Skin epidermis (tissue), 12 donors: ENCODE results near the gene PPARA.
"Not testable (repeated sequence)": the region's sequence is repeated elsewhere in the genome, so short reads cannot be mapped to it uniquely, and the experiment has no call there.

Source experiments
- H3K27ac ChIP-seq, 21 experiments: fragments of 200-600 bp; sonication (generic) in 11 of 21; one replicate each; pipeline ENCODE4 v1.5.0; 2020; ENCODE audit warnings: mild to moderate bottlenecking in 3 of 21, inconsistent platforms in 2 of 21, moderate library complexity in 2 of 21
- H3K4me3 ChIP-seq, 7 experiments: fragments of 200-600 bp; sonication (generic) in 2 of 7; one replicate each; pipeline ENCODE4 v1.5.0; 2020; ENCODE audit warnings: inconsistent platforms in 2 of 7, mild to moderate bottlenecking in 2 of 7, moderate library complexity in 1 of 7

PPARA gene

DNA sequence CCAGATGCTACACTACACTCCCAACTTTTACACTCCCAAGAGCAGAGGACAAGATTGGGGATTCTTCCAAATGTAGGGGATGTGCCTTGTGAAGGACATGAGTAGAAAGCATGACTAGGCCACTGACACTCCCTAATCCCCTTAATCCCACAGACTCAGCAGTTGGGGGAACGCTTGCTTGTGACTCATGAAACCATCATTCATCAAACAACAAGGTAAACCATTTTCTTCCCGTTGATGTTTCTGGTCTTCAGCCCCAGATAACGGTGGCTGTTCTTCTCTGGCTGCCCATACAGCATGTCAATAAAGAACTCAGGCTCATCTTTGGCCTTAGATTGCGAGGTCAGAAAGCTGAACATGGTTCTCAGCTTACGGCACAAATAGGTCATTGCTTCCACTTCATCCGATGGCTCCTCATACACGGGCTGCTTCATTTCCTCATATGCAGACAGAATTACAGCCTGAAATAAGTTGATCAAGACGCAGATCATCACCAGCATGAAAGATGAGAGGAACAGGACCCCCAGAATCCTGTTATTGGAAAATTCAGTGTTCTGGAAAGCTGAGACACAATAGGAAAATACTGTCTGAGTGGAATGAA lies 106.1 kb downstream of the PPARA start:
- H3K4me3 ChIP-seq: no peak overlapping the region
- H3K27ac ChIP-seq: no peak overlapping the region

DNA sequence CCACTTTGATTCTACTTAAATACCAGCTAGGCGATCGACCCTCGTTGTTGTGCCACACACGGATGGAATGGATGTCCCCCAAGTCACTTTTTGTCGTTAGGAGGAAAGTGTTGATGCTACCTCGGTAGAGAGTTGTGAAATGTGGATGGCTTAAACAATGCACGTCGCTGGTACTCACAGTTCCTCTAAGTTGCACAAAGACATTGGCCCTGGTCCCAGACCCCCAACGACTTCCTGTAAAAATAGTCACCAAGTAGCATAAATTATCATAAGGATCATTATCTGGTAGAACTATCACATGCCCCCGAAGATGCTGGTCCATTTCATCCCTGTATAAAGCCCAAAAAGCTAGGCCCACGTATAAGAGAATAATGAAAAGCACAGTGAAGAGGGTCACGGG lies 109.0 kb downstream of the PPARA start:
- no peak overlapping the region for H3K27ac ChIP-seq
- no peak overlapping the region for H3K4me3 ChIP-seq

DNA sequence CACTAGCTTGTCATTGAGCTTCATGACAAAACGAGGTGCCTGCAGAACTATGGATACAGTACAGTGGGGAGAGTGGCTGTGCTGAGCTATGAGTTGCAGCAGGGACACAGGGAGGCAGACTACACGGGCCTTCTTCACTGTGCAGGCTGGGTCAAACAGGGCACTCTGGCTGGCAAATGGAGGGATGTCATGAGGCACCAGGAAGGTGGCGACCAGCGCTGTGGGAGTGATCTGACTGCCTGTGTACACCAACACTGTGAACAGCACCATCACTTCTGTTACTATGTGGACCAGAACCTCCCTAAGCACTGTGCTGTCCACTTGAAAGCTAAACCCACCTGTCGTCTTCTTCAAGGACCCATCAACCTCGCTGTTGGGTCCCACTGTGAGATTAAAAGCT lies 109.7 kb downstream of the PPARA start:
- no peak overlapping the region for H3K27ac ChIP-seq
- no peak overlapping the region for H3K4me3 ChIP-seq

DNA sequence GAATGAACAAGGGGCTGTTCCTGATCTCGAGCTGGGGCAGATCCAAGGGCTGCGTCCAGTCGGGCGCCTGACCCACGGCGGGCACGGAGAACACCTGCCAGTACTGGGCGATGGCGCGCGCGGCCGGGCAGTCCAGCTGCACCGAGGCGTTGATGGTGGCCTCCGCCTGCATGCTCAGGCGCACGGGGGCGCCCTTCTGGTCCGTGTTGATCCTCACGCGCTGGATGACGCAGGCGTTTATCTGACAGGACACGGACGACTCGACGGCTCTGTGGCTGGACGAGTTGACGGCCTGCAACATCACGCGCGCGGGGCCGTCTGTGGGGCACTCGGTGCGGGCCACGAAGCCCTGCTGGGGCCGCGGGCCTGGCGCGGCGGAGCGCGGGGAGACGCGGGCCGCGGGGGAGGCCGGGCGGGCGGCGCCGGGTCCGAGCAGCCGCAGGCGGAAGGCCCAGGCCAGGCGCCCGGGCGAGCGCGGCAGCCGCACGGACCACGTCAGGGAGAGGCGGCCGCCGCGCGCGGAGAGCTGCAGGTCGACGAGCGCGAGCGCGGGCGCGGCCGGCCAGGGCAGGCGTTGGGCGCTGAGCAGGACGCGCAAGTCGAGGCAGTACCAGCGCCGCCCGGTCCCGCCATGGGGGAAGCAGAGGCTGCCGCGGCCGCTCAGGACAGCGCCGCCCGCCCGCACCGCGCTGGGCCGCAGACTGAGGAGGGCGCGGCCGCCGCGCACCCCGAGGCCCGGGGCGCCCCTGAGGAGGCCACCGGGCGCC lies 112.3 kb downstream of the PPARA start:
- Histone ChIP-seq H3K4me3 (peak overlapping the region in 3 of 7 experiments; percentile 9 to 33 (median 11)), H3K27ac (no peak overlapping the region)

DNA sequence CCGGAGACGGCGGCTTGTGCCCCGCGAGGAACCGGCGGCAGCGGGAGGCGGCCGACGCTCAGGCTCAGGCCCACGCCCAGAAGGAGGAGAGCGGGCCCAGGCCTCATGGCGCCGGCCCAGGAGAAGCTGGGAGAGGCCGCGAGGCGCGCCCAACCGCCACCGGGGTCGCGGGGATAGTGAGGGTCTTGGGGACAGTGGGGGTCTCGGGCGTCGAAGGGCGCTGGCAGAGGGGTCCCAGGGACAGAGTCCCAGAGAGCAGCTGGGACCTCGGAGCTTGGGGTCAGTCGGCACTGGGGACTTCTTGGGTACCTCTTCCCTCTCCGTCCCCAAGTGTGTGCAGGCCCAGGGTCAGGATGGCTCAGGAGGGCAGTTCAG lies 112.9 kb downstream of the PPARA start, which contains the start of gene PKDREJ:
Gene PKDREJ, minus strand, starts transcription at position 128 of the 375 bp plus-strand sequence. Its CDS starts 21 bp downstream, at position 107.
- H3K4me3 ChIP-seq: peak within 1 kb of the TSS in 3 of 7 experiments; percentile 9 to 33 (median 11)
- no peak within 1 kb of the TSS for H3K27ac ChIP-seq

DNA sequence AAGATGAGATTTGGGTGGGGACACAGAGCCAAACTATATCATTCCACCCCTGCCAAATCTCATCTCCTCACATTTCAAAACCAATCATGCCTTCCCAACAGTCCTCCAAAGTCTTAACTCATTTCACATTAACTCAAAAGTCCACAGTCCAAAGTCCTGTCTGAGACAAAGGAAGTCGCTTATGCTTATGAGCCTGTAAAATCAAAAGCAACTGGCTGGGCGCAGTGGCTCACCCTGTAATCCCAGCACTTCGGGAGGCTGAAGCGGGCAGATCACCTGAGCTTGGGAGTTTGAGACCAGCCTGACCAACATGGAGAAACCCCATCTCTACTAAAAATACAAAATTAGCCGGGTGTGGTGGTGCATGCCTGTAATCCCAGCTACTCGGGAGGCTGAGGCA lies 114.2 kb downstream of the PPARA start:
- H3K4me3 ChIP-seq, H3K27ac ChIP-seq: not testable (repeated sequence)

DNA sequence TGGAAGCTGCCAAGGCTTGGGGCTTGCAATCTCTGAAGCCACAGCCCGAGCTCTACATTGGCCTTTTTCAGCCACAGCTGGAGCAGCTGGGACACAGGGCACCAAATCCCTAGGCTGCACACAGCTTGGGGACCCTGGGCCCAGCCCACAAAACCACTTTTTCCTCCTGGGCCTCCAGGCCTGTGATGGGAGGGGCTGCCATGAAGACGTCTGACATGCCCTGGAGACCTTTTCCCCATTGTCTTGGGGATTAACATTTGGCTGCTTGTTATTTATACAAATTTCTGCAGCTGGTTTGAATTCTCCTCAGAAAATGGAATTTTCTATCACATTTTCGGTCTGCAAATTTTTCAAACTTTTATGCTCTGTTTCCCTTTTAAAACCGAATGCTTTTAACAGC lies 115.3 kb downstream of the PPARA start:
- H3K4me3 ChIP-seq: not testable (repeated sequence)

DNA sequence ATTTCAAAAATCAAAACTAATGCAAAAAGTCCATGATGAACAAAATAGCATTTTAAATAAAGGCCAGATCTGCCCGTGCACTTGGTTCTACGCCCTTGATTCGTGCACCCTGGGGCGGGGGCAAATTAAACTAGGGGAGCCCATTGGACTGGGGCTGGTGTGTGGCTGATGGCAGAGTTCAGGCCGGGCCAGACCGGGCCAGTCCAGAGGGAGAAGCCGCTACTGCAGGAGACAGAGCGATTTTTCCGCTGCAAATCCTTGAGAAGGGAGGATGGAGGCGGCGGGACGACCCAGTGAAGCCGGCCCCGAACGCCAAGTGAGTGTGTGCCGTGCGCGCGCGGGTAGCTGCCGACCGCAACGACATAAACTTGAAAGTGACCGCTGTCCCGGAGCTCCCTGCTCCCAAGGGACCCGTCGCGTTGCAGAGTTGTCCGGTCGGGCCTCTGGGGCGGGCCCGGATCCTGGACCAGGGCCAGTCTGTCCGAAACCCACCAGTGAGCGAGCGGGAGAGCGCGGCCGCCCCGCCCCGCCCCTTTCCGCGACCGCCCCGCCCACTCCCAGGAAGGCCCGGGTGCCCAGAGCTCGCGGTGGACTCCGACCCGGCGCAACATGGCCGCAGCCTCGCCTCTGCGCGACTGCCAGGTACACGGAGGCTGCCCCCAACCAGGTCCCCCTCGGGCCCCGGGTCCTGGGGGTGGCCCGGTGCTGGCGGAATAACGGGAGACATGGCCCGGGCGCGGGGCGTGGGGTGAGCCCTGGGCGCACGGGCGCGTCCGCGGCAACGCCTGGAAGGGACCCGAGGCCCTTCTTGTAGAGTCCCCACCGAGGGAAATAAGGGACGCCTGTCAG lies 117.3 kb downstream of the PPARA start, which contains the start of gene TTC38:
Gene TTC38, plus strand, starts transcription at position 578 of the 849 bp plus-strand sequence. Its CDS starts 32 bp downstream, at position 610.
- peak within 1 kb of the TSS; percentile 54 to 85 (median 62) for H3K4me3 ChIP-seq

More for the DNA sequence above, 115.3 kb downstream of the PPARA start:
- not testable (repeated sequence) for H3K27ac ChIP-seq

DNA sequence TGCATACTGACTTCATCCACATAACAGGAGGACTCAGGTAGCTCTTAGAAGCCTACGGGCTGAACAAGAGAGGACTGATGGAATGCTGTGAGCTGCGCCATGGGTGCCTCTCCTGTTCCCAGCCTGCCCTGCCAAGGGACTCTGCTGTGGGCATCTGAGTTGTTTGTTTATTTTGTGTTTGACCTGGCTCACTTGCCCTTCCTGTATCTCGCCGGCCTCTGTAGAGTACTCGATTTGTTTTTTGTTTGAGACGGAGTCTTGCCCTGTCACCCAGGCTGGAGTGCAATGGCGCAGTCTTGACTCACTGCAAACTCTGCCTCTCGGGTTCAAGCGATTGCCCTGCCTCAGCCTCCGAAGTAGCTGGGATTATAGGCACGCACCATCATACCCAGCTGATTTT lies 119.2 kb downstream of the PPARA start:
- H3K27ac ChIP-seq: no peak overlapping the region
- H3K4me3 ChIP-seq: no peak overlapping the region

More for the DNA sequence above, 117.3 kb downstream of the PPARA start, which contains the start of gene TTC38:
- H3K27ac ChIP-seq: peak within 1 kb of the TSS in 20 of 21 experiments; percentile 27 to 89 (median 74)

DNA sequence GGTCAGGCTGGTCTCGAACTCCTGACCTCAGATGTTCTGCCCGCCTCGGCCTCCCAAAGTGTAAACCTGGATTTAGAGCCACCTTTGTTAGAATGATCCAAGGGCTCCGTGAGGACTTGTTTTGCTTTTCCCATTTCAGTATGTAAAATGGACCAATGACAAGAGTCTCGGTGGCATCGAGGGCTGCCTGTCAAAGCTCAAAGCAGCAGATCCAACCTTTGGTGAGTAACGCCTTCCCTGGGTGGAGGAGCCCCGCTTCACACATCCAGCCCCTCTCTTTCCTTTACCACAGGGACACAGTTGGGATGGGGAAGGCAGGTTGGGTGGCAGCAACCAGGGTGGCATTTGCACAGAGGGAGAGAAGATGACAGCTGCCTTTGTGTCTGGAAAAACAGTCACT lies 121.9 kb downstream of the PPARA start:
- no peak overlapping the region for H3K27ac ChIP-seq
- H3K4me3 ChIP-seq: no peak overlapping the region

DNA sequence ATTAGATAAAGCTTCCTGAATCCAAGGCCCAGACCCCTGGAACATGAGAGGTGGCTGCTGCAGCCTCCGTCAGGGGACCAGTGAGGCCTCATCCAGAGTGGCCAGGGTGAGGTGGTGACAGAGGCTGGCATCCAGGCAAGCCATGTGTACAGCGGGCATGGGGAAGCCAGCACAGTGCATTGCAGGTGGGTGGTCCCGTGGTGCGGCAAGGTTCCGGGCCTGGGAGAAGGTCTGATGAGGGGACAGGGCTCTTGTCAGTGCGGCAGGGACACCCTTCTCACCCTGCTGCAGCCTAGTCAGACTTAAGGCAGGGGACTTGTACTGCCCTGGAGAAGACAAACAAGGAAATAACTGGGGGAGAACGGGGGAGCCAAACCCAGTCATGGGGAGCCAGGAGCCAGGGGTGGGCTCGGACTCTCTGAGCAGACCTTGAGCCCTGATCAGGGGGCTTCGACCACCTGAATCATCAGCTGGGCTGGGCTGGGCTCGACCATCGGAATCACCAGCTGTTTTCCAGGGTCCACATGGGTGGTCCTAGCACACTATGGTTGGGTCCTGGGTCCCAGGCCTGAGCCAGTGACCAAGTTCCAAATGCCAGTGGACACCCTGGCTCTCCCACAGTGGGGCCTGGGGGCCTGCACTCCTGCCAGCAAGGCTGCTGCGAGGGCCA lies 122.6 kb downstream of the PPARA start:
- Histone ChIP-seq H3K27ac (no peak overlapping the region), H3K4me3 (no peak overlapping the region)

DNA sequence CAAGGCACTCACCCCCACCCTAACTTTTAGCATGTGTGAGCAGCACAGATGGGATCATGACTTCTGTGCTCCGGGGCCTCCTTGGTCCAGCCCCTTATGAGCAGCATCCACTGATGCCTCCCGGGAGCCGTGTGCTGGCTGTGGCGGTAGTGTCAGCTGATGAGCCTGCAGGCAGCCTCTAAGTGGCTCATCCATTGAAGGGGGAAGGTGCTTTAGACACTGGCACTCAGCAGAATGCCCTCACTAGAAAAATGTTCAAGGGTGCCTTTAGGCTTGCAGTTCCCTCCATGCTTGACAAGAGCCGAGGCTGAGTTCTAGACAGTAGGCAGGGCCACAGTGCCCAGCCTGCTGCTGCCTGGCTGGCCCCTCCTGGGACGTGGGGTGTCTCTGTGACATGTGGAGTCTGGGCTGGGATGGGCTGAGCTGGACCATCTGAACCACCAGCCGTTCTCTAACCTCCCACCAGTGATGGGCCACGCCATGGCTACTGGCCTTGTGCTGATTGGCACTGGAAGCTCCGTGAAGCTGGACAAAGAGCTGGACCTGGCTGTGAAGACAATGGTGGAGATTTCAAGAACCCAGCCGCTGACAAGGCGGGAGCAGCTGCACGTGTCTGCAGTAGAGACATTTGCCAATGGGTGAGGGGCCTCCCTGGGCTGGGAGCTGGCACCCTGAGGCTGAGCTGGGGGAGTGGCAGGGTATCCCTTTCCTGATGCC lies 123.3 kb downstream of the PPARA start:
- Histone ChIP-seq H3K27ac (no peak overlapping the region), H3K4me3 (no peak overlapping the region)

DNA sequence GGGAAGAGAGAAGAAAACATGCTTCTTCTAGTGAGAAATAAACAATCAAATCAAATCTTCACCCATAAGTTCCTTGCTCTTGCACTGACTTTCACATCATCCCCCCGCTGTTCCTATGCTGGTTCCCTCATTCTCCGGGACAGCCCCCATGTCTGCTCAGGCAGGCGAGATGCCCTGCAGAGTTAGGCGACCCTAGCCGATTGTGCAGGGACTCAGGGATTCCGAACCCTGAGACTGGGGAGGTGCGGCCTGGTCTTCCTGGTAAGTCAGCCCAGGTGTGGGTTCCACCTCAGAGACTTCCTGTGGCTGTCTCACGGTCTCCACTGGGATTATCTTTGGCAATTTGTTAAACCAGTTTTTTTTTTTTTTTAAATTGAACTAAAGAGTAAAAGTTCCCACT lies 124.1 kb downstream of the PPARA start:
- no peak overlapping the region for H3K27ac ChIP-seq
- no peak overlapping the region for H3K4me3 ChIP-seq

DNA sequence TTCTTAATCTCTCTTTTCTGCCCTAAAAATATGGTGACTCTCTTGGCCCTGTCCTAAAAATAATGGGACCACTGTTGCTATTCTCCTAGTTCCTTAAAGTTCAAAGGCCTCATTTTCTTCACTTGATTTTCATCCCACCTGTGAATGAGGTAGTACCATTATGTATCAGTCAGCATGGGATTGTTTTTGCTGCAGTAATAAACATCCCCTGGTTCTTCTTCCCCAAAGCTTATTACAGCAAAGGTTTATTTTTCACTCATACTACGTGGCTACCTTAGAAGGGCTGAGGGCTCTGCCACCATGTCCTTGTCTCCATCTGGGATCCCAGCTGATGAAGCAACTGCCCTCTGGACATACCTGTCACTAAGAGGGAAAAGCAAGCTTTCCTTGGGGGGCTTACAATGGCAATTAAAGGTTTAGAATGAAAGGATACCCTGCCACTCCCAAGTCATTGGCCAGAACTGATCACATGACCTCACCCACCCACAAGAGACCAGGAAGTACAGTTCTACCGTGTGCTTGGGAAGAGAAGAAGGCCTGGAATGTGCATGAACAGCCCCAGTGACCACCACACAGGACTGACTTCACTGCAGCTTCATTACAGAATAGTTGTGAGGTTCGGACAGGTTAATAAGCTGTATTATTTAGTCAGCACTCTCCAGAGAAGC lies 125.3 kb downstream of the PPARA start:
- no peak overlapping the region for H3K27ac ChIP-seq
- no peak overlapping the region for H3K4me3 ChIP-seq

DNA sequence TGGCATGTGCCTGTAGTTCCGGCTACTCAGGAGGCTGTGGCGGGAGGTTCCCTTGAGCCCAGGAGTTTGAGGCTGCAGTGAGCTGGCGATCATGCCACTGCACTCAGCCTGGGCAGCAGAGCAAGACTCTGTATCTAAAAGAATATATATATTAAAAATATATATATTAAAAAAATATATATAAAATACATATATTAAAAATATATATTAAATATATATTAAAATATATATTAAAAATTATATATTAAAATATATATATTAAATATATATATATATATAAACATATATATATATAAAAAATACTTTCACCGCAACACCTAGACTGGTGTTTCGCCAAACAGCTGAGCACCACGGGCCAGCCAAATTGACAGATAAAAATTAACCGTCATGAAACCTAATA lies 126.2 kb downstream of the PPARA start:
- Histone ChIP-seq H3K4me3 (no peak overlapping the region), H3K27ac (no peak overlapping the region)

DNA sequence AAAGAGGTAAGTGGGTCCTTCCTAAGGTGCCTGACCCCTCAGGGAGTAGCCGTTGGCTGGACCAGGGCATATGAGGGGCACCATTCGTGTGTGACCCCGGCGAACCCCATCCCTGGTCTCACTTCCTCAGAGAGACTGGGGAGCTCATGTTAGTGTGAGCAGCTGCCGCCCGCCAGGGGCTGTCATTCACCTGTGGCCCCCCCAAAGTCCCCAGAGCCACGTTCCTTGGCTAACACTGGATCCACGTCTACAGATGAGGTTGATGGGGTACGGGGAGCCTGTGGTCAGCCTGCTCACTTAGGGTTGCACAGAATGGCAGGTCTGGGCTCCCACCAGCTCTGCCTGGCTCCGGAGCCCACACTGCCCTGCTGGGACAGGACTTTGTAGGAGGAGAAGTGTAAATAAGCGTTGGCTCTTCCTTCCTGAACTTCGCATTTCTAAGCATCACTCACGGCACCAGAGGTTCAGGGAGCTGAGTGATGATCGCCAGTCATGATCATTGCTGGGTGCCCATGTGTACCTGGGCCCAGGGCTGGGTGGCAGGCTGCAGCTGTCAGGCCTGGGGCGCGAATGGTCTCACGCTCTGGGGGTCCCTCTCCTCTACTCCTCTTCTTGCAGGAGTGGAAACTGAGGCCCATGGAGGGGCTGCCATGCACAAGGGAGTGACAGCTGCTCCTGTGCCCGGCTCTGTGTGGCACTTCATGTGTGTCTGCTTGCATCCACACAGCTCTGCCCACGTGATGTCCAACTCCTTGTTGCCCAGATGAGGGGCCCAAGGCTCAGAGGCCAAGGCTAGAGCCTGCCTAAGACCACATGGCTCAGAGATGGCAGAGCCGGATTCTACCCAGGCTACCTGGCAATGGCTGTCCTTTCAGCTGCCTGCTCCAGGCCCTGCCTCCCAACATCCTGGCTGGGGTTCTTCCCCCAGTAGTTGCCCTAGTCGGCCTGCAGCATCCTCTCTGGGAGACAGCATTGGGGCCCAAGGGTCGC lies 128.6 kb downstream of the PPARA start:
- H3K4me3 ChIP-seq: no peak overlapping the region
- no peak overlapping the region for H3K27ac ChIP-seq

DNA sequence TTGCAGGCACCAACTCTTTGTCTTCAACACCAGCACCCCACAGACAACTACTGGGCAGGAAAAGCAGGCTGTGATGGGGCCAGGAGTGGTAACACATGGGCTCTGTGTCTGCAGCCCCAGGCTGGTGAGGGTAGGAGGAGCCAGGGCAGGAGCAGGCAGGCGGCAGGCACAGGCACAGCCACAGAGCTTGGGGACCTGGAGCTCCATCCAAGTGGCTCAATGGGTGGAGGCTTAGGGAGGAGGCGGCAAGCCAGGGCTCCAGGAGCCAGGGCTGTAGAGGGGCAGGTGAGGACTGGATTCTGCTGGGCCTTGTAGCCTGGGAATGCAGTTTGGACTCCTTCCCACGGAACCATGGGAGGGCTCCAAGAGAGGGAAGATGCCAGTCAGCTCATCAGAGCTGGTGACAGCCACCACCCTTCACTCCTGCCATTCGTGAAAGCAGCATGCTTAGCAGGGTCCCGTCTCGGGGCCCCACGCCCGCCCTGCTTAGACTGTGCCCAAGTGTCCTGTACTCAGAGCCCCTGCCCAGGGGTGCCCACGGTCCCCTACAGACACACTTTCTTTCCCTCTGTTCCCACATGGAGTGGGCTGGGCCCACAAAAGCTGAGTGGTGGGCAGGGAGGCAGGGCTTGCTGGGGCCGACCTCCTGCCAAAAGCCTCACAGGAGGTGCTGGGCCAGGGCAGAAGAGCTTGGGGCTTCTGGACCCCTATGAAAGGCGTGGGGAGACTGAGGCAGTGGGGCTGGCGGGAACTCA lies 129.9 kb downstream of the PPARA start:
- Histone ChIP-seq H3K27ac (peak overlapping the region in 3 of 21 experiments; percentile 35 to 59 (median 37)), H3K4me3 (no peak overlapping the region)
